CD4-positive, alpha-beta T cell treated with Interleukin-4 for 1 hour (primary cell): ENCODE measurements around the gene ZBTB25.

Experiments used
- DNase-seq, 2 donors: peaks; one replicate each; pipeline ENCODE4 v3.0.0-alpha.2; 2020 to 2022

The ZBTB25 gene

DNA sequence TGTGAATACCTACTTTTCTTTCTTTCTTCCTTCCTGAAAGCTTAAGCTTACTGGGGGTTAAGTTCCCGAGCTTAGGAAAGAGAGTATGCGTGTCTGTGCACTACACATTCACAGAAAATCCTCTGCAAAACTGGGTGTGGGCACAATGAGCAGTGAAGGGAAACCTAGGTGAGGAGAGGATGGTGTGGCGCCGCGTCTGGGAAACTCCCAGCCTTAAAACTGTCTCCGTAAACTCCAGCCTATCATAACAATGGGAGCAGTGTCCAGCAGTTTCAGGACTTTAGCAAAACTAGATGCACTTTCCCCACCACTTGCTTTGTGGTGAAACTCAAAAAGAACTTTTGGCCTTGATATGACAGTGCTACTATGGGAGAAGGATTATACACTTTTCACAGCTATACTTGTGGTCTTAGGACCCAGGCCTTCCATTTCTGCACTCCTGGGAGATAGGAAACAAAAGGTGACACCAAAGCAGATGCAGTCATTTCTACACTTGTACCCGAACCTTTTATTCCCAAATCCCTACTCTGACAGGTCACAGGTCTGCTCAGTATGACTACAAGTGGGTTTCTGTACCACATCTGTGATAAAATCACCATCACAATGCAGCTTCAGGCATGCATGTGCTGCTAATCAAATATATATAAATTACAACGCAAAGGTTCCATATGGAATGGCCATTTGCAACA is 27.9 kb downstream of the ZBTB25 start:
- DNase-seq = no peak

GRCh38 chr14:64474698-64475097 is 28.9 kb downstream of the ZBTB25 start:
- no peak for DNase-seq

DNA sequence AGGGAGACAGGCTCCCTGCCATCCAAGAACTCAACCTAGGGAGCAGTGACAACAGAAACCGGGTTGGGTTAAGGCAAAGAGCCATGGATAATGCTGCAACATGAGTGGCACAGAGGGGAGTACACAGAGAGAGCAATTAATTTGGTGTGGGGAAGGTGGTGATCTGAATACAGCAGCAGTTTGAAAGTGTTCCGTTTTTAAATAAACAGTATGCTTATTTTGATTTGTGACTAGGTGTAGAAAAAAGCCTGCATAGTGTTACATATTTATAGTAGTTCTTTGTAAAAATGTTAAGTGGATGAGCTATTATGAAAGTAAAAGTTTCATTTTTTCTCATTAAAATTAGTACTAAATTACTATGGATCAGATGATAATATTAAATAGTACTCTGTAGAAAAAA is 29.6 kb downstream of the ZBTB25 start:
- no peak for DNase-seq

DNA sequence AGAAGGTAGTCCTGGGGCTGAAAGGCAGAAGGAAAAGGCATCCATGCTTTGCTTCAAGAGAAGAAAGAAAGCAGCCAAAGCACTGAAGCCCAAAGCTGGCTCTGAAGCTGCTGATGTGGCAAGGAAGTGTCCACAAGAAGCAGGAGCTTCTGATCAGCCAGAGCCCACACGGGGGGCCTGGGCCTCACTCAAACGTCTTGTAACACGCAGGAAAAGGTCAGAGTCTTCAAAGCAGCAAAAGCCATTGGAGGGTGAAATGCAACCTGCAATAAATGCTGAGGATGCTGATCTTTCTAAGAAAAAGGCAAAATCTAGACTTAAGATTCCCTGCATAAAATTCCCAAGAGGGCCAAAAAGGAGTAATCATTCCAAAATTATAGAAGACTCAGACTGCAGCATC is 35.2 kb downstream of the ZBTB25 start:
- no peak for DNase-seq

GRCh38 chr14:64467566-64467965 is 36.1 kb downstream of the ZBTB25 start:
- no peak for DNase-seq

GRCh38 chr14:64467101-64467500 is 36.5 kb downstream of the ZBTB25 start:
- no peak for DNase-seq

DNA sequence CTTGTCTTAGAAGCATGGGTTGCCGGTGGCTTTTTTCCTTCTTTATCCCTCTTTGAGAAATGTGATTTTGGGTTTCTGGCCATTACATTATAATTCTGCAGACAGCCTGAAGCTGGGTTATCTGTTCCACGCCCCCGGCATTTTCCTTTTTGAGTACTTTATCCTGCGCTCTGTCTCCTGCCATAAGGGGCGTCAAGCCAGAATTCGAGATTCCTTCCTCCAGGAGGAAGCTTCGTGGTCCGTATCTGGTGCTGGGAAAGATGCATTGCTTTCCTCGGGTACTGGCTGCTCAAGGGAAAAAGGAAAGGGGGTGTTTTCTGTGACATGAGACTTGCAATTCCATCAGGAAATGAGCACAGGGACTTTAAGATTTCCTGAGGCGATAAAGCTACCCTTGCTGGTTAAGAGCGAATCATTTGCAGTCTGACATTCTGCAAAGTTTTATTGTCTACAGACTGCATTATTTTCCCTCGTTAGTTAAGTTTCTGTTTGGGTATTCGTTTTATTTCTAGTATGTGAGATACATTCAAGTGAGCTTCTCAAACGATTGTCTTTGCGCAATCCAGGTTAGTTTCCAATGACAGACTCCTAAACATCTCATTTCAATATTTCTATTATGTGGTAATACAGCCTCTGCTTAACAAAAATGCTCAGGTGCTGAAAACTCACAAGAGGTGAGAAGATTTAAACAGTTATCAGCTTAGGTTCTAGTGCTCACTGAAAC is 37.6 kb downstream of the ZBTB25 start:
- no peak for DNase-seq

DNA sequence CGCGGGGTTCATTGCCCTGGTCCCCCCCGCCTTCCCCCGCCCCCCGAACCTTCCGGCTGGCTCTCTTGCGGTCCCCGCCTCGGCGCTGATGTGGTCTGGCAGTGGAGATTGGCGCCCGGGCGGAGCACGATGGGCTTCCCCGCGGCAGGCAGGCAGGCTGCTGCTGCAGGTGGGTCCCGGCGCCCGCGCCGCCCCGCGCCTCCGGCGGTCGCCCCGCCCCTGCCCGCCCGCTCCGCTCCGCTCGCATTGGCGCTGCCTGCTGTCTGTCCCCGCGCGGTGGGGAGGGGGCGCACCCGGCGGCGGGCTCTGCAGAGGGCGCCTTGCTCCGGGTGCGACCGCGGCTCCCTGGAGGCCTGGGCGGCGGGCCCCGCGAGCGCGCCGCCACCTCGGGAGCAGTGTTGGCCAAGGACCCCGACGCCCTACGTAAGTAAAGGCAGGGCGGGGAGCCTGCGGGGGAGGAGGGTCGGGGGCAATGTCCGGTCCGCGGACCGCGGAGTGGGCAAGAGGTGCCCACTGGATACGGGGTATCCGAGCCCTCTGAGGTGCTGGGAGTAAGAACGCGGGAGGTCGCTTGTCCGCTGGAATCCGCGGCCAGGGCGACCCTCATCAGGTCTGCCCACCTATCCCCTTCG is 38.3 kb downstream of the ZBTB25 start, which contains the start of gene AKAP5:
TSS of gene AKAP5 (plus strand) at position 309 of the 632 bp plus-strand sequence. CDS start 2,896 bp downstream, outside the sequence.
- peak; percentile 70 to 73 for DNase-seq

- DNase-seq = no peak
These were observed 39.0 kb downstream of the ZBTB25 start for GRCh38 chr14:64464651-64465050.

GRCh38 chr14:64463873-64464272 is 39.8 kb downstream of the ZBTB25 start:
- no peak for DNase-seq

DNA sequence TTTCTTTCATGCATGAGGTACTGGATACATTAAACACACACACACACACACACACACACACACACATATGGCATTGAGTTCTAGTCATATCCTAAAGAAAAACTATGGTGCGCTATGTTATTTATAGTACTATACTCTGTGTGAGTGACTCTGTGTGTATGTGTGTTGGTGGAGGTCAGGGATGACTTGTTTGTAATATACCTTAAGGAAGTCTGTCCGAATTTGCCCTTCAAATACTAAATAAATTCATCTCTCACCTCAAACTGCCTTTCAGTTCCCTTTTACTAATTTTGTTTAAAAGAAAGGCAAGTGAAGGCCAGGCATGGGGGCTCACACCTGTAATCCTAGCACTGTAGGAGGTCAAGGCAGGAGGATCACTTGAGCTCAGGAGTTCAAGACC is 40.4 kb downstream of the ZBTB25 start:
- DNase-seq = no peak

- no peak for DNase-seq
These were observed 42.4 kb downstream of the ZBTB25 start for GRCh38 chr14:64461221-64461620.

- no peak for DNase-seq
These were observed 44.1 kb downstream of the ZBTB25 start for GRCh38 chr14:64459405-64460136.

DNA sequence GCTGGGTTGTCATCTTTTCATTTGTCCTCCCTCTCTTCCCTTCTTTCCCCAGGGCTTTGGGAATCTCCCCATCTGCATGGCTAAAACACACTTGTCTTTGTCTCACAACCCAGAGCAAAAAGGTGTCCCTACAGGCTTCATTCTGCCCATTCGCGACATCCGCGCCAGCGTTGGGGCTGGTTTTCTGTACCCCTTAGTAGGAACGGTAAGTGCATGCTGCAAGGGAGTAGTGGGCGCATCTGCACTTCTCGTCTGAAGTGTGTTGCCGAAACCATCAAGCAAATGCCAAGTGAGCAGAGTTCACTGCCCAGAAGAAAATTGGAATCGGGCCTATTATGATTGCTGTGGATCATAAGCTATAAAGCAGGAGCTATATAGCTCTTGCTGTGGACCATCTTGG is 49.0 kb downstream of the ZBTB25 start:
- DNase-seq = no peak

DNA sequence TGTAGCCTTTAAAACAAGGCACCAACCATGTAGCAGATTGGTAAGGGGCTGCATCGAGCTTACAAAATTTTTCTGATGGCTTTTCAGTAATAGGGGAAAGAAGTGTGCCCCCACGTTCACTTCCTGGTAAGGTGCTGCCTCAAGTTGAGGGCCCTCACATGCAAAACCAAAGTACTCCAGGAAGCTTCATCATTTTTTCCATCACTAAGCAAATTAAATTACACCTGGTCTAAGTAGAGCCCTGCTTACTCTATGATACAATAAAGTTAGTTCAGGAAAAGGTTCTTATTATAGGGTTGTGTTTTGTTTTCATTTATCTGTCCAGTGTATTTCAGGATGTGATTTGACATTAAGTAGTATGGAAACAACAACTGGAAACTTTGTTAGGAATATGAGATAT is 53.4 kb downstream of the ZBTB25 start:
- DNase-seq = no peak

- DNase-seq = peak; percentile 14 to 16
These were observed 55.6 kb downstream of the ZBTB25 start for GRCh38 chr14:64447876-64448670.

DNA sequence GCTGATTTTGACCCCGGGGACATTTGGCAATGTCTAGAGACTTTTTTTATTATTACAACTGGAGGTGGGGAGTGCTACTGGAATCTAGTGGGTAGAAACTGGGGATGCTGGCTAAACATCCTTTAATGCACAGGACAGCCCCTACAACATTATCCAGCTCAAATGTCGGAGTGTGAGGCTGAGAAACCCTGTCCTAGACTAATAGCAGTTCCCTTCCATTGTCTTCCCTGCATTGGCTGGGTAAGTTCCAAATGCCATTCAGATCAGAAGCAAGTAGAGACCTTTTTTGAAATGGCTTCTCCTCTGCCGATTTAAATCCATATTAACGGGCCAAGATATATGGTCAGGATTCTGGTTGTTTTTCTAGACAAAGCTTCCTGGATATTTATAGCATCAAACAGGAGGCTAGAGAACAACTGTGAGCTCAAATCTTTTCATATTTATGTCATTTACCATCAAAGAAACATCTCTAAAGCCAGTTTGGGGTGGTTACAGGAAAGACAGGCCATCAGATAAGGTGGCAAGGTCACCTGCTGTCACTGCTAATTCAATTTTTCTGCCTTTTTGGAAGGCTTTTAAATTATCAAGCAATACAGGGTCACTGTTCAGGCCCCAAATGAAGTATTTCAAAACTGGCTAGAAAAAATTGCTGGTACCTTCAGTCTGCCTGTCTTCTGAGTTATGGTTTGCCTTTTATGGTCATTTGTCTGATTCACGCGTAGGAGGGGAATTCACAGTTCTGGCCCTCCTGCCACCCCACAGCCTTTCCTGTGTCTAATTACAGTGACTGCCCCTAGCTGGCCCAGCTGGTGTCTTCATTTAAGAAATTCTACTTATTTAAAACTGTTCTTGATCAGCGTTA is 58.4 kb downstream of the ZBTB25 start:
- DNase-seq = peak; percentile 71 to 74

GRCh38 chr14:64444140-64444539 is 59.5 kb downstream of the ZBTB25 start:
- DNase-seq = no peak

DNA sequence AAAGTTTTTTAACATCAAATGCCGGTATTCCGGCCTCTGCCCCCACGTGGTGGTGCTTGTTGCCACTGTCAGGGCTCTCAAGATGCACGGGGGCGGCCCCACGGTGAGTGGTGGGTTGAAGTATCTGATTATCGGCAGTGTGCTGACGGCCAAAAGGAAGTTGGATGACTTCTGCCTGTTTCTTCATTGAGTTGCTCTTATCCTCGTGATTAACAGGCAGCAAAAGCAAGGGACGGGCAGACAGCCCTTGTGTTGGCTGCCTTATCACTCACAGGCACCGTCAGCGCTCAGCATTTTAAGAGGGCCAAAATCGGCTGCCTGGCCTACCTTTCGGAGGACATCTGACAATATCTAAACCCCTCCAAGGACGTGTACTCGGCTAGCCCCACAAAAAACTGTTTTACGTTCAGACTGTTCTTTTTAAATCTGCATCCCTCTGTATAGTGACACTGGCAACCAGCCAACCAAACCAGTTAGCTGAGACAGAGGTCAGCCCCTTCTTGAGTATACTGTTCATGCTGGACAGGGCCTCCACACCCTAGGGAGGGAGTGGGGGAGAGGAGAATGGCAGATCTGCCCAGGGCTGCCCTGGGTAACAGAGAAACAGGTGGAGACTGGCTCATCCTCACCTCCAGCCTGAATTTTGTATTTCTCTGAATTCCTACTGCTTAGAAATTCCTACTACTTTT is 61.2 kb downstream of the ZBTB25 start:
- DNase-seq = no peak

GRCh38 chr14:64440494-64440893 is 63.1 kb downstream of the ZBTB25 start:
- DNase-seq = no peak

DNA sequence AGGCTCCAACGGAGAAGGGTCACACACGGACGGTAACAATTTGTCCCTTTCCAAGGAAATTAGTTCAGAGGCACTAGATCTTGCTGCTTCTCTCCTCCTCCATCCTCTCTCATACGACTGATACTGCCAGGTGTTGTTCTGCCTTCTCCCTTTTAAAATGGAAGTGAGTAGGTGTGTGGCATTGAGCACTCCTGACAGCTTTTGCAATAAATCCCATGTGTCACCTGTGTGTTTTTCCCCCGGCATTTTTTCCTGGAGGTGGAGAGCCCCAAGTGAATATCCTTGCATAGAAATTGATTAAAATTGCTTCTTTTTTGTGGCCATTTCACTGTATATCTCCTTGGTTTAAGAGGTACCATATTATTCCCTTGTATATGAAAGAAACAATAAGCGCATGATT is 64.5 kb downstream of the ZBTB25 start:
- no peak for DNase-seq
